H9 (cell line): ENCODE measurements around the gene PRR7. TPM values are rescaled to one million over a fixed set of nuclear protein-coding genes. Genes with fewer than 3 reads are reported as not detected.
A peak's percentile ranks its signal among the peaks of the same experiment; 100 is the strongest.

ENCODE experiments used
- DNase-seq: peaks from one replicate; pipeline ENCODE4 v3.0.0-alpha.2; 2017
- H2AFZ ChIP-seq: one replicate; pipeline ENCODE4 v1.6.1; 2013; ENCODE audit warnings: mild to moderate bottlenecking, low read length, control low read depth, moderate library complexity
- H2AK5ac ChIP-seq: 2 replicates; pipeline ENCODE4 v1.6.1; 2013; ENCODE audit warnings: low read length, control low read depth, mixed read lengths; ENCODE audit not compliant: insufficient read length
- H2BK120ac ChIP-seq: one replicate; pipeline ENCODE4 v1.6.1; 2013; ENCODE audit warnings: low read depth, mild to moderate bottlenecking, low read length, control low read depth, inconsistent platforms; ENCODE audit not compliant: poor library complexity, severe bottlenecking
- H2BK12ac ChIP-seq: 2 replicates; pipeline ENCODE4 v1.6.1; 2013; ENCODE audit warnings: low read length, control low read depth, mixed read lengths, low read depth; ENCODE audit not compliant: insufficient read length
- H2BK15ac ChIP-seq: 2 replicates; pipeline ENCODE4 v1.6.1; 2013; ENCODE audit warnings: low read depth, low read length, control low read depth
- H2BK20ac ChIP-seq: one replicate; pipeline ENCODE4 v1.6.1; 2013; ENCODE audit warnings: low read depth, mild to moderate bottlenecking, low read length, control low read depth, inconsistent platforms; ENCODE audit not compliant: poor library complexity, severe bottlenecking
- H2BK5ac ChIP-seq: 2 replicates; pipeline ENCODE4 v1.6.1; 2013; ENCODE audit warnings: low read length, control low read depth, mixed read lengths; ENCODE audit not compliant: insufficient read length
- H3K14ac ChIP-seq: 2 replicates; pipeline ENCODE4 v1.6.1; 2013; ENCODE audit warnings: low read length, control low read depth; ENCODE audit not compliant: insufficient read depth
- H3K18ac ChIP-seq: 2 replicates; pipeline ENCODE4 v1.6.1; 2013; ENCODE audit warnings: low read depth, mild to moderate bottlenecking, mixed read lengths, low read length, control low read depth; ENCODE audit not compliant: insufficient read length
- H3K23ac ChIP-seq: 2 replicates; pipeline ENCODE4 v1.6.1; 2013; ENCODE audit warnings: low read length, control low read depth, mixed read lengths, low read depth; ENCODE audit not compliant: insufficient read length
- H3K23me2 ChIP-seq: 2 replicates; pipeline ENCODE4 v1.6.1; 2013; ENCODE audit warnings: low read depth, mild to moderate bottlenecking, mixed read lengths, low read length, control low read depth; ENCODE audit not compliant: insufficient read length, poor library complexity, severe bottlenecking
- H3K27ac ChIP-seq: 2 replicates; pipeline ENCODE4 v1.5.1; 2013; ENCODE audit warnings: low read length, control low read depth, mixed read lengths, low read depth; ENCODE audit not compliant: insufficient read length
- H3K27me3 ChIP-seq: 2 replicates; pipeline ENCODE4 v1.6.1; 2013; ENCODE audit warnings: low read length, control low read depth, inconsistent platforms; ENCODE audit not compliant: insufficient read depth
- H3K4ac ChIP-seq: 2 replicates; pipeline ENCODE4 v1.6.1; 2013; ENCODE audit warnings: low read depth, mild to moderate bottlenecking, control low read depth, inconsistent platforms, low read length, moderate library complexity
- H3K4me1 ChIP-seq: 2 replicates; pipeline ENCODE4 v1.6.1; 2013; ENCODE audit warnings: low read length, control low read depth, inconsistent platforms; ENCODE audit not compliant: insufficient read depth
- H3K4me2 ChIP-seq: 2 replicates; pipeline ENCODE4 v1.6.1; 2013; ENCODE audit warnings: low read length, control low read depth, mixed read lengths; ENCODE audit not compliant: insufficient read length, insufficient read depth
- H3K56ac ChIP-seq: 2 replicates; pipeline ENCODE4 v1.6.1; 2013; ENCODE audit warnings: low read depth, mild to moderate bottlenecking, mixed read lengths, low read length, control low read depth; ENCODE audit not compliant: insufficient read length
- H3K79me1 ChIP-seq: 2 replicates; pipeline ENCODE4 v1.6.1; 2013; ENCODE audit warnings: low read depth, mild to moderate bottlenecking, moderate library complexity, low read length, control low read depth, inconsistent platforms; ENCODE audit not compliant: insufficient read depth, poor library complexity, severe bottlenecking
- H3K79me2 ChIP-seq: 2 replicates; pipeline ENCODE4 v1.6.1; 2013; ENCODE audit warnings: low read length, control low read depth, inconsistent platforms; ENCODE audit not compliant: insufficient read depth
- H3K9ac ChIP-seq: 2 replicates; pipeline ENCODE4 v1.6.1; 2013; ENCODE audit warnings: low read length, control low read depth, mixed read lengths; ENCODE audit not compliant: insufficient read length; ENCODE audit errors: extremely low read depth
- H3K9me3 ChIP-seq: one replicate; pipeline ENCODE4 v1.6.1; 2013; ENCODE audit warnings: low read depth, low read length, inconsistent platforms; ENCODE audit not compliant: control insufficient read depth
- H3T11ph ChIP-seq: one replicate; pipeline ENCODE4 v1.6.1; 2013; ENCODE audit warnings: mild to moderate bottlenecking, low read length, control low read depth, inconsistent platforms
- H4K20me1 ChIP-seq: one replicate; pipeline ENCODE4 v1.6.1; 2013; ENCODE audit not compliant: control insufficient read depth, insufficient read length, insufficient read depth
- H4K5ac ChIP-seq: 2 replicates; pipeline ENCODE4 v1.6.1; 2013; ENCODE audit warnings: low read depth, mild to moderate bottlenecking, mixed read lengths, low read length, control low read depth; ENCODE audit not compliant: insufficient read length
- H4K8ac ChIP-seq: replicated peaks from 2 replicates; pipeline ENCODE4 v1.6.1; 2013; ENCODE audit warnings: low read length, control low read depth, mixed read lengths, low read depth; ENCODE audit not compliant: insufficient read length
- H4K91ac ChIP-seq: 2 replicates; pipeline ENCODE4 v1.6.1; 2013; ENCODE audit warnings: low read depth, mild to moderate bottlenecking, moderate library complexity, mixed read lengths, low read length, control low read depth; ENCODE audit not compliant: insufficient read length
- H3K27ac Mint-ChIP-seq, 3 experiments: 2 replicates in 2 of 3; 3 replicates in 1 of 3; pipeline ENCODE4 v1.8.0; 2020 to 2021; ENCODE audit warnings: mixed read lengths in 3 of 3, mild to moderate bottlenecking in 1 of 3, moderate library complexity in 1 of 3
- H3K27me3 Mint-ChIP-seq: 2 replicates; pipeline ENCODE4 v1.8.0; 2021; ENCODE audit warnings: low read depth, mild to moderate bottlenecking, moderate library complexity, mixed read lengths
- H3K36me3 Mint-ChIP-seq, 3 experiments: 2 replicates in 2 of 3; 3 replicates in 1 of 3; pipeline ENCODE4 v1.8.0; 2020 to 2021; ENCODE audit warnings: low read depth in 3 of 3, mixed read lengths in 3 of 3; ENCODE audit not compliant: insufficient read depth in 1 of 3
- H3K4me1 Mint-ChIP-seq, 2 experiments: 2 replicates each; pipeline ENCODE4 v1.8.0; 2020; ENCODE audit warnings: mixed read lengths in 2 of 2
- H3K4me3 Mint-ChIP-seq, 2 experiments: 2 replicates in 1 of 2; 3 replicates in 1 of 2; pipeline ENCODE4 v1.8.0; 2020 to 2021; ENCODE audit warnings: mild to moderate bottlenecking in 2 of 2, mixed read lengths in 2 of 2, moderate library complexity in 1 of 2
- H3K9me3 Mint-ChIP-seq, 2 experiments: 2 replicates in 1 of 2; 3 replicates in 1 of 2; pipeline ENCODE4 v1.8.0; 2020; ENCODE audit warnings: mild to moderate bottlenecking in 2 of 2, mixed read lengths in 2 of 2, moderate library complexity in 1 of 2
- CTCF ChIP-seq: fragments of 200-600 bp; sonication (generic); conservative IDR thresholded peaks from 3 replicates; pipeline ENCODE4 v1.8.0; 2021; ENCODE audit warnings: antibody characterized with exemption, mild to moderate bottlenecking
- WGBS: extraction: QIAGEN DNeasy Blood & Tissue Kit; methylation state at CpG from one replicate; pipeline ENCODE4 v1.1.7; 2013; ENCODE audit warnings: missing lambda C conversion rate, low lambda C conversion rate, mixed read lengths; ENCODE audit not compliant: insufficient read length; ENCODE audit errors: extremely low coverage; 5-methylcytosine and 5-hydroxymethylcytosine counted together
- total RNA-seq: library from RNA; stranded (reverse); gene quantifications from 2 replicates; pipeline ENCODE4 v1.2.1, GENCODE V29; 2021

PRR7 gene
- total RNA-seq, 1 experiment from 2014 or later: 9.6 TPM

GRCh38 chr5:177490992-177491391, 44.4 kb downstream of the PRR7 start:
- Histone ChIP-seq H4K8ac (no peak overlapping the region), H3K56ac (no peak overlapping the region), H3K9me3 (no peaks in the 10 kb centered on the region), H2BK12ac (no peak overlapping the region), H4K5ac (no peak overlapping the region), H2AK5ac (no peak overlapping the region), H2AFZ (no peak overlapping the region), H3K23me2 (no peaks in the 10 kb centered on the region), H3K79me2 (no peaks in the 10 kb centered on the region), H3K23ac (no peak overlapping the region), H2BK5ac (no peak overlapping the region), H4K20me1 (no peaks in the 10 kb centered on the region), H3K9ac (no peak overlapping the region), H3K18ac (no peak overlapping the region), H2BK15ac (no peak overlapping the region), H3K4me1 (peaks cover 4% of the 10 kb centered on the region; the same call in 1 of the 2 replicates), H4K91ac (no peak overlapping the region), H3K79me1 (no peaks in the 10 kb centered on the region), H2BK20ac (no peak overlapping the region), H2BK120ac (no peak overlapping the region), H3K27me3 (no peaks in the 10 kb centered on the region), H3K4me2 (no peak overlapping the region), H3K27ac (no peak overlapping the region), H3K4ac (no peak overlapping the region), H3T11ph (no peak overlapping the region), H3K14ac (no peak overlapping the region)
- no CpG with 5 or more reads among the region's 16 CpGs for WGBS
- H3K27ac Mint-ChIP-seq: peak overlapping the region in 2 of 3 experiments; percentile 74 to 87; a peak in 2 of 7 replicates
- peaks cover 17 to 39% of the 10 kb centered on the region in 2 experiments for H3K4me1 Mint-ChIP-seq
- no peak for DNase-seq
- H3K4me3 Mint-ChIP-seq: no peak overlapping the region
- H3K36me3 Mint-ChIP-seq: peaks cover 40 to 73% (median 68%) of the 10 kb centered on the region in 3 experiments
- H3K9me3 Mint-ChIP-seq: no peaks in the 10 kb centered on the region; a peak in 1 of 5 replicates
- H3K27me3 Mint-ChIP-seq: no peaks in the 10 kb centered on the region
- no peak for TF ChIP-seq CTCF
